Mucosa of descending colon (tissue), 3 donors: Measurements from ENCODE around the gene ADRM1. TPM values are rescaled to one million over a fixed set of nuclear protein-coding genes. Genes with fewer than 3 reads are reported as not detected.

Source experiments
- ATAC-seq: fragments of 200-7000 bp; cut with Tn5 transposase; one replicate; pipeline ENCODE4 v1.9.1; 2020; ENCODE audit warnings: mild to moderate bottlenecking, moderate library complexity
- DNase-seq, 3 donors: peaks; one replicate each; pipeline ENCODE4 v3.0.0-alpha.2; 2020
- H3K36me3 ChIP-seq: fragments of 200-600 bp; one replicate; pipeline ENCODE4 v1.8.0; 2021; ENCODE audit warnings: low read depth, mild to moderate bottlenecking
- H3K4me1 ChIP-seq: fragments of 200-600 bp; one replicate; pipeline ENCODE4 v1.8.0; 2021; ENCODE audit warnings: low read depth, mild to moderate bottlenecking
- H3K4me3 ChIP-seq: fragments of 200-600 bp; one replicate; pipeline ENCODE4 v1.8.0; 2021; ENCODE audit warnings: mild to moderate bottlenecking
- H3K9me3 ChIP-seq: fragments of 200-600 bp; one replicate; pipeline ENCODE4 v1.8.0; 2021; ENCODE audit warnings: mild to moderate bottlenecking
- intact Hi-C, 2 donors: fragments of 100-400 bp; cut with DNase I in 1 of 2; cut with micrococcal nuclease in 1 of 2; formaldehyde crosslinking; loops; one replicate each; pipeline versions ENCODE4 v1.11.0 to v1.11.1; 2022; cut with DNase I, micrococcal nuclease
- total RNA-seq, 3 donors: library from RNA; stranded (reverse); fragmentation: NEBNext Ultra II Directional in 2 of 3; extraction: Animal tissue kit (Norgen Biotek cat#: 25700) in 2 of 3; gene quantifications; one replicate each; pipeline versions ENCODE4 v1.2.1 to v1.2.4, GENCODE V29; 2021 to 2023
- TF ChIP-seq, protein P1 (sequence below): fragments of 200-600 bp; IDR thresholded peaks from one replicate; pipeline ENCODE4 v1.8.0; 2022; ENCODE audit warnings: antibody characterized with exemption, mild to moderate bottlenecking
- donor health status: DM: no; HTN: no; CAD: no; lungs with moderate emphysema.
- donor health status: DM: no; HTN: no; CAD: no.
- donor health status: DM: no; HTN: yes; CAD: no.

The ADRM1 gene
- total RNA-seq, 3 donors from 2014 or later, result 54.4 to 85.8 (median 77.6) TPM

DNA sequence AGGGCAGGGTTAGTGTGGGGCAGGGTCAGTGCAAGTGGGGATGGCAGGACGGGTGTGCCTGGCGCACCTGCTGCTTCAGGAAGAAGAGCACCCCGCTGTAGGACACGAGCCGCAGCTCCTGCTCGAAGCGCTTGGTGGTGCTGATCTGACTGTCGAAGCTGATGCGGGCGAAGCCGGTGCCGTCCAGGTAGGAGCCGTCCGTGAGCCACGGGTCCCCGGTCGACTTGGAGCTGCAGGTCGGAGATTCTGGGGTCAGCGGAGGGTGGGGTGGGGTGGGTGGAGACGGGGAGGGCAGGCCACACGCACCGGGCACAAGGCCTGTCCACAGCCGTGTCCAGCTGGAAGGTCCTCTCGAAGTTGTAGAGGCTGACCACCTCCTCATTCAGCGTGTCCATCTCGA is 10.2 kb downstream of the ADRM1 start:
- intact Hi-C loops, result no loop called here
- Histone ChIP-seq H3K4me3 (no peak overlapping the region), H3K36me3 (peaks cover 4% of the 10 kb centered on the region), H3K9me3 (no peaks in the 10 kb centered on the region), H3K4me1 (no peaks in the 10 kb centered on the region)
- no peak for ATAC-seq
- TF ChIP-seq, protein P1, sequence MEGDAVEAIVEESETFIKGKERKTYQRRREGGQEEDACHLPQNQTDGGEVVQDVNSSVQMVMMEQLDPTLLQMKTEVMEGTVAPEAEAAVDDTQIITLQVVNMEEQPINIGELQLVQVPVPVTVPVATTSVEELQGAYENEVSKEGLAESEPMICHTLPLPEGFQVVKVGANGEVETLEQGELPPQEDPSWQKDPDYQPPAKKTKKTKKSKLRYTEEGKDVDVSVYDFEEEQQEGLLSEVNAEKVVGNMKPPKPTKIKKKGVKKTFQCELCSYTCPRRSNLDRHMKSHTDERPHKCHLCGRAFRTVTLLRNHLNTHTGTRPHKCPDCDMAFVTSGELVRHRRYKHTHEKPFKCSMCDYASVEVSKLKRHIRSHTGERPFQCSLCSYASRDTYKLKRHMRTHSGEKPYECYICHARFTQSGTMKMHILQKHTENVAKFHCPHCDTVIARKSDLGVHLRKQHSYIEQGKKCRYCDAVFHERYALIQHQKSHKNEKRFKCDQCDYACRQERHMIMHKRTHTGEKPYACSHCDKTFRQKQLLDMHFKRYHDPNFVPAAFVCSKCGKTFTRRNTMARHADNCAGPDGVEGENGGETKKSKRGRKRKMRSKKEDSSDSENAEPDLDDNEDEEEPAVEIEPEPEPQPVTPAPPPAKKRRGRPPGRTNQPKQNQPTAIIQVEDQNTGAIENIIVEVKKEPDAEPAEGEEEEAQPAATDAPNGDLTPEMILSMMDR, result no peak
- no peak for DNase-seq

- intact Hi-C loops, result no loop called here
- no peaks in the 10 kb centered on the region for H3K9me3 ChIP-seq
- ATAC-seq (no peak), DNase-seq (no peak)
- TF ChIP-seq, protein P1, result no peak
- no peak overlapping the region for H3K4me3 ChIP-seq
- H3K36me3 ChIP-seq, result no peaks in the 10 kb centered on the region
- no peaks in the 10 kb centered on the region for H3K4me1 ChIP-seq
Observed at GRCh38 chr20:62313460-62314338, 10.9 kb downstream of the ADRM1 start.

DNA sequence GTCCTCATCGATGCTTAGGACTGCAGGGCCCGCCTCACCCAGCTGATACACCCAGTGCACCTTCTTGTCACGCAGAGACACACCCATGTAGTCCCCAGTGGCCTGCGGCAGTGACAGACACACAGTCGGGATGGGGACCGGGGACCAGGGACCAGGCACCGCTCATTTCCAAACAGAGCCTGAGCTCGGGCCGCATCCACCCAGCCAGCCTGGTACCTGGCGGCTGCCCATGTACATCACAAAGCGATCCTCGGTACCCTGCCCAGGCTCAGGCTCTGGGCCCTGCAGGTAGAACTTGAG is 11.5 kb downstream of the ADRM1 start:
- DNase-seq (no peak), ATAC-seq (no peak)
- no peaks in the 10 kb centered on the region for H3K4me1 ChIP-seq
- TF ChIP-seq, protein P1, result no peak
- no peaks in the 10 kb centered on the region for H3K9me3 ChIP-seq
- no peaks in the 10 kb centered on the region for H3K36me3 ChIP-seq
- no peak overlapping the region for H3K4me3 ChIP-seq
- intact Hi-C loops, result no loop called here

DNA sequence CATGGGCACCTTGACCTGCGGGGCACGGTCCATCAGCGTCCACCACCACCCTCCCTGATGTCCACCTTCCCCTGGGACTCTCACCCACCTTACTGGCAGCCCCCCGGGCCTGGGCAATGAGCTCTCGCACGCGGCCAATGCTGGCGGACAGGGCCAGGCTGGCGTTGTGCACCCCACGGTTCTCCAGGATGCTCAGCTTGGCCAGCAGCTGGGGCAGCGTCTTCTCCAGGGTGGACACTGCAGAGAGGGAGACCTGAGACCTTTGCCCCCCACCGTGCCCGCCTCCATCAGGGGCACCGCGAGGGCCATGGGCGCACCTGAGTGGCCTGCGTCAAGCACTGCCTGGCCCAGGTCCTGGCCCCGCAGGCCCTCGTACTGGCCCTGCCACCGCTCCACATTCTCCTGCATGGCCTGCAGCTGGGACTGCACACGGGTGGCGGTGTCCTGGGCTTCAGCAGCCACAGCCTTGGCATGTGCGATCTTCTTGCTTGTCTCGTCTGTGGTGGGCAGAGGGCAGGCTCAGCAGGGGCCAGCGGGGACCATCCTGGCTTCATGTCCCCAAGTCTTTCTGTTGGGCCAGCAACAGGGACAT is 12.0 kb downstream of the ADRM1 start:
- Histone ChIP-seq H3K4me1 (no peaks in the 10 kb centered on the region), H3K36me3 (no peaks in the 10 kb centered on the region), H3K9me3 (no peaks in the 10 kb centered on the region), H3K4me3 (no peak overlapping the region)
- TF ChIP-seq, protein P1, result no peak
- no peak for DNase-seq
- ATAC-seq, result no peak
- intact Hi-C loops, result no loop called here

DNA sequence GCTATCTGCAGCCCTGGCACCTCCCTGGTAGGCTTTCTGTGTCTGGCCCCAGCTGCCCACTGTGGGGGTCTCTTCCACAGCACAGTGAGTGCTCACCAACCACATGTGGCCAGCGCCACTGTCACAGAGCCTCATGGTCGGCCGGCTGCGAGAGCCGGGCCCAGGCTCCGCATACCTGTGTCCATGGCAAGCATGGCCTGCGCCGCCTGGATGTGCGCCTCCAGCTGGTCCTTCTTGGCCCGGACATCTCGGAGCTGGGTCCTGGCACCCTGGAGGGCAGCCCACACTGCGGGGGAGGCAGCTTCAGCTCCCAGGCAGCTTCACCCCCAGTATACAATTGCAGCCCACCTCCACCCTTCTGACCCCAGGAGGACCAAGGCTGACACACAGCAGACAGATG is 13.0 kb downstream of the ADRM1 start:
- H3K4me3 ChIP-seq, result no peak overlapping the region
- ATAC-seq (no peak), DNase-seq (no peak)
- intact Hi-C loops, result no loop called here
- no peaks in the 10 kb centered on the region for H3K36me3 ChIP-seq
- H3K9me3 ChIP-seq, result no peaks in the 10 kb centered on the region
- H3K4me1 ChIP-seq, result no peaks in the 10 kb centered on the region
- TF ChIP-seq, protein P1, result no peak
